ENCODE measurements around the gene TMX1.

The TMX1 gene

GRCh38 chr14:51253880-51254279, 13.8 kb downstream of the TMX1 start:
- CTCF ChIA-PET: interaction anchor here (0.7 kb wide), 1 partner anchor 540 kb away, joined by 6 read pairs; no protein-coding TSS in a partner anchor
- TF ChIP-seq CTCF (conservative IDR thresholded peaks at IDR 0.05; ENCODE audit: low read depth): no peak
- POLR2A ChIA-PET (ENCODE audit: low non-redundant PET): no interaction called here
- H3K27ac ChIP-seq: no peak overlapping the region
- no peak for DNase-seq (ENCODE audit: low spot score)

- CTCF ChIA-PET: no interaction called here
- POLR2A ChIA-PET (ENCODE audit: low non-redundant PET): no interaction called here
- no peak overlapping the region for H3K27ac ChIP-seq
- no peak for DNase-seq (ENCODE audit: low spot score)
- TF ChIP-seq CTCF (conservative IDR thresholded peaks at IDR 0.05; ENCODE audit: low read depth): no peak
Measured at GRCh38 chr14:51258280-51258679, 18.2 kb downstream of the TMX1 start.

- ChIA-PET POLR2A (ENCODE audit: low non-redundant PET) (no interaction called here), CTCF (no interaction called here)
- no peak for TF ChIP-seq CTCF (conservative IDR thresholded peaks at IDR 0.05; ENCODE audit: low read depth)
- no peak for DNase-seq (ENCODE audit: low spot score)
- H3K27ac ChIP-seq: no peak overlapping the region
Measured at GRCh38 chr14:51258788-51259187, 18.7 kb downstream of the TMX1 start.

- no peak for DNase-seq (ENCODE audit: low spot score)
Measured at GRCh38 chr14:51260225-51260624, 20.2 kb downstream of the TMX1 start.

GRCh38 chr14:51261151-51261550, 21.1 kb downstream of the TMX1 start:
- TF ChIP-seq CTCF (conservative IDR thresholded peaks at IDR 0.05; ENCODE audit: low read depth): no peak
- no peak overlapping the region for H3K27ac ChIP-seq
- POLR2A ChIA-PET (ENCODE audit: low non-redundant PET): no interaction called here
- CTCF ChIA-PET: no interaction called here
- no peak for DNase-seq (ENCODE audit: low spot score)

More at GRCh38 chr14:51260225-51260624, 20.2 kb downstream of the TMX1 start:
- H3K27ac ChIP-seq: no peak overlapping the region
- TF ChIP-seq CTCF (conservative IDR thresholded peaks at IDR 0.05; ENCODE audit: low read depth): no peak
- POLR2A ChIA-PET (ENCODE audit: low non-redundant PET): no interaction called here
- CTCF ChIA-PET: no interaction called here

GRCh38 chr14:51262868-51263267, 22.8 kb downstream of the TMX1 start:
- no peak for TF ChIP-seq CTCF (conservative IDR thresholded peaks at IDR 0.05; ENCODE audit: low read depth)
- DNase-seq (ENCODE audit: low spot score): no peak
- no peak overlapping the region for H3K27ac ChIP-seq
- ChIA-PET POLR2A (ENCODE audit: low non-redundant PET) (no interaction called here), CTCF (interaction anchor here (0.6 to 0.7 kb wide), 2 partner anchors 21 to 52 kb away, joined by 3 to 4 read pairs; no protein-coding TSS in a partner anchor)

- CTCF ChIA-PET: no interaction called here
- H3K27ac ChIP-seq: no peak overlapping the region
- DNase-seq (ENCODE audit: low spot score): no peak
- POLR2A ChIA-PET (ENCODE audit: low non-redundant PET): no interaction called here
- no peak for TF ChIP-seq CTCF (conservative IDR thresholded peaks at IDR 0.05; ENCODE audit: low read depth)
Measured at GRCh38 chr14:51269634-51270033, 29.6 kb downstream of the TMX1 start.
